ENCODE data around the gene APBA2. TPM values are rescaled to one million over a fixed set of nuclear protein-coding genes. Genes with fewer than 3 reads are reported as not detected.

The APBA2 gene
- total and polyA plus RNA-seq, 10 of the 15 experiments (the other 5 are each of a cell fraction or from before 2014, with no cell fraction given), result 0.06 to 0.26 (median 0.07) TPM; not detected in 7

DNA sequence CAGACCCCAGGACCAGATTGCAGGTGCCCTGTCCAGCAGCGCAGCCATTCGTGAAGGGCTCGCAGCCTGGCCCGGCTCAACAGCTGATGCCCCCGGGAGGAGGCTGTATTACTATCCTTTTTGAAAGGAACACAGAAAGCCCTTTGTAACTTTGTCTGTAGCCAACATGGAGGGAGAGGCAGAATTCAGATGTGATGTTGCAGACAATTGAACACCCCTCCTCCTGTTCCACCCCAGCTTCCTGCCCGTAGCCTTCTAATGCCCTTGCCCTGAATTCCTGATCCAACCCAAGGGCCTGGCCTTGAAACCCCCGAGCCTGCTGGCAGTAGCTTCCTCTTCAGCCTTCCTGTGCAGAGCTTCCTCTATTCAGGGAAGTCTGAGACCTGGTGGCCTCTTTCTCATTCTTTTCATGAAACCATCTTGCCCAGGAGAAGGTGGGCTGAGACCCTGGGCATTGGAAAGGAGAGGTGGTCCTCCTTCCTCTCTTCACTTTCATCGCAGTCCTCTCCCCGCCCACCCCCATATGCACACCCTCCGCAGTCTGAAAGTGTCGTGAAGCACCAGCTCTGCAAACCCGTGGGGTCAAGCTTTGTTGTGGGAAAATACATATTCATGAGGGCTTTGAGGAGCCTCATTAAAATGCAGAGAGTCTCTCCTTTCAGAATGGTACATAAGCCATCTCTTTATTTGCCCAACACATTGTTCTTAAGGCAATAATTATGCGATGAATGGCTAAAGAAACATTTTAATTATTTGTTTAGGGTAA, 109.2 kb downstream of the APBA2 start:
- in situ Hi-C loops (cut with MboI) (no loop called here), intact Hi-C loops (cut with micrococcal nuclease; ENCODE audit: unreplicated experiment) (no loop called here)
- no peak for FAIRE-seq
- Histone ChIP-seq H3K79me2 (ENCODE audit: control insufficient read depth, insufficient read depth, low read length) (no peaks in the 10 kb centered on the region), H4K20me1 (ENCODE audit: control insufficient read depth, insufficient read depth) (no peaks in the 10 kb centered on the region), H2AFZ (ENCODE audit: control insufficient read depth, low read depth, low read length) (no peak overlapping the region), H3K27ac (ENCODE audit: control insufficient read depth, insufficient read depth) (no peak overlapping the region), H3K4me3 (no peak overlapping the region), H3K27me3 (replicated peaks in 1 of 2; ENCODE audit: control insufficient read depth in 2 of 2, insufficient read depth in 2 of 2, low read length in 1 of 2) (no peaks in the 10 kb centered on the region; a peak in 2 of 4 replicates), H3K9ac (ENCODE audit: control insufficient read depth, insufficient read depth, low read length) (no peak overlapping the region), H3K36me3 (ENCODE audit: control insufficient read depth in 2 of 2, insufficient read depth in 2 of 2, low read length in 1 of 2) (no peaks in the 10 kb centered on the region), H3K4me2 (ENCODE audit: control insufficient read depth, insufficient read depth) (no peak overlapping the region), H3K9me3 (replicated peaks; ENCODE audit: control insufficient read depth, insufficient read depth, low read length) (no peaks in the 10 kb centered on the region), H3K4me1 (ENCODE audit: control insufficient read depth, insufficient read depth, low read length) (no peaks in the 10 kb centered on the region)
- TF ChIP-seq RCOR1 (conservative IDR thresholded peaks at IDR 0.05; ENCODE audit: low read depth, low read length) (no peak), IKZF2 (IDR thresholded peaks at IDR 0.05) (no peak), ATF7 (IDR thresholded peaks at IDR 0.05; ENCODE audit: low read depth) (no peak), GATAD2B (conservative IDR thresholded peaks at IDR 0.05; ENCODE audit: low read depth) (no peak), ZNF207 (IDR thresholded peaks at IDR 0.05; ENCODE audit: borderline replicate concordance) (no peak), SIX5 (IDR thresholded peaks at IDR 0.05; ENCODE audit: low read depth, low read length, severe bottlenecking) (no peak), SMC3 (IDR thresholded peaks at IDR 0.05; ENCODE audit: borderline replicate concordance, low read length) (no peak), SREBF2 (IDR thresholded peaks at IDR 0.05; ENCODE audit: low read length) (no peak), HCFC1 (IDR thresholded peaks at IDR 0.05; ENCODE audit: low read length) (no peak), RAD21 (IDR thresholded peaks at IDR 0.05; ENCODE audit: insufficient read depth, low read depth, low read length) (no peak), NRF1 (conservative IDR thresholded peaks at IDR 0.05; ENCODE audit: low read depth, low read length) (no peak), ZBED1 (IDR thresholded peaks at IDR 0.05; ENCODE audit: borderline replicate concordance) (no peak), RFX5 (IDR thresholded peaks at IDR 0.05; ENCODE audit: low read depth, low read length) (no peak), RB1 (IDR thresholded peaks at IDR 0.05; ENCODE audit: borderline replicate concordance) (no peak), NR2C1 (IDR thresholded peaks at IDR 0.05) (no peak)
- TF ChIP-seq, protein P1, sequence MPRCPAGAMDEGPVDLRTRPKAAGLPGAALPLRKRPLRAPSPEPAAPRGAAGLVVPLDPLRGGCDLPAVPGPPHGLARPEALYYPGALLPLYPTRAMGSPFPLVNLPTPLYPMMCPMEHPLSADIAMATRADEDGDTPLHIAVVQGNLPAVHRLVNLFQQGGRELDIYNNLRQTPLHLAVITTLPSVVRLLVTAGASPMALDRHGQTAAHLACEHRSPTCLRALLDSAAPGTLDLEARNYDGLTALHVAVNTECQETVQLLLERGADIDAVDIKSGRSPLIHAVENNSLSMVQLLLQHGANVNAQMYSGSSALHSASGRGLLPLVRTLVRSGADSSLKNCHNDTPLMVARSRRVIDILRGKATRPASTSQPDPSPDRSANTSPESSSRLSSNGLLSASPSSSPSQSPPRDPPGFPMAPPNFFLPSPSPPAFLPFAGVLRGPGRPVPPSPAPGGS (IDR thresholded peaks at IDR 0.05; ENCODE audit: borderline replicate concordance, insufficient read depth, low read depth, low read length, poor library complexity, severe bottlenecking), result no peak
- TF ChIP-seq, protein P2, sequence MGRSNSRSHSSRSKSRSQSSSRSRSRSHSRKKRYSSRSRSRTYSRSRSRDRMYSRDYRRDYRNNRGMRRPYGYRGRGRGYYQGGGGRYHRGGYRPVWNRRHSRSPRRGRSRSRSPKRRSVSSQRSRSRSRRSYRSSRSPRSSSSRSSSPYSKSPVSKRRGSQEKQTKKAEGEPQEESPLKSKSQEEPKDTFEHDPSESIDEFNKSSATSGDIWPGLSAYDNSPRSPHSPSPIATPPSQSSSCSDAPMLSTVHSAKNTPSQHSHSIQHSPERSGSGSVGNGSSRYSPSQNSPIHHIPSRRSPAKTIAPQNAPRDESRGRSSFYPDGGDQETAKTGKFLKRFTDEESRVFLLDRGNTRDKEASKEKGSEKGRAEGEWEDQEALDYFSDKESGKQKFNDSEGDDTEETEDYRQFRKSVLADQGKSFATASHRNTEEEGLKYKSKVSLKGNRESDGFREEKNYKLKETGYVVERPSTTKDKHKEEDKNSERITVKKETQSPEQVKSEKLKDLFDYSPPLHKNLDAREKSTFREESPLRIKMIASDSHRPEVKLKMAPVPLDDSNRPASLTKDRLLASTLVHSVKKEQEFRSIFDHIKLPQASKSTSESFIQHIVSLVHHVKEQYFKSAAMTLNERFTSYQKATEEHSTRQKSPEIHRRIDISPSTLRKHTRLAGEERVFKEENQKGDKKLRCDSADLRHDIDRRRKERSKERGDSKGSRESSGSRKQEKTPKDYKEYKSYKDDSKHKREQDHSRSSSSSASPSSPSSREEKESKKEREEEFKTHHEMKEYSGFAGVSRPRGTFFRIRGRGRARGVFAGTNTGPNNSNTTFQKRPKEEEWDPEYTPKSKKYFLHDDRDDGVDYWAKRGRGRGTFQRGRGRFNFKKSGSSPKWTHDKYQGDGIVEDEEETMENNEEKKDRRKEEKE (IDR thresholded peaks at IDR 0.05), result no peak
- TF ChIP-seq, protein P3, sequence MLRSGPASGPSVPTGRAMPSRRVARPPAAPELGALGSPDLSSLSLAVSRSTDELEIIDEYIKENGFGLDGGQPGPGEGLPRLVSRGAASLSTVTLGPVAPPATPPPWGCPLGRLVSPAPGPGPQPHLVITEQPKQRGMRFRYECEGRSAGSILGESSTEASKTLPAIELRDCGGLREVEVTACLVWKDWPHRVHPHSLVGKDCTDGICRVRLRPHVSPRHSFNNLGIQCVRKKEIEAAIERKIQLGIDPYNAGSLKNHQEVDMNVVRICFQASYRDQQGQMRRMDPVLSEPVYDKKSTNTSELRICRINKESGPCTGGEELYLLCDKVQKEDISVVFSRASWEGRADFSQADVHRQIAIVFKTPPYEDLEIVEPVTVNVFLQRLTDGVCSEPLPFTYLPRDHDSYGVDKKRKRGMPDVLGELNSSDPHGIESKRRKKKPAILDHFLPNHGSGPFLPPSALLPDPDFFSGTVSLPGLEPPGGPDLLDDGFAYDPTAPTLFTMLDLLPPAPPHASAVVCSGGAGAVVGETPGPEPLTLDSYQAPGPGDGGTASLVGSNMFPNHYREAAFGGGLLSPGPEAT (IDR thresholded peaks at IDR 0.05; ENCODE audit: low read depth), result no peak
- no TSS peak for BruUV-seq (replicated peaks)
- 53% methylated on average over 13 of the region's 13 CpGs for WGBS (ENCODE audit: insufficient coverage, insufficient replicate concordance, low lambda C conversion rate, missing lambda C conversion rate)
- no peak for DNase-seq (ENCODE audit: low read depth, low spot score)
- RAD21 ChIA-PET (ENCODE audit: unreplicated experiment), result no interaction called here
- SMC1A ChIA-PET (ENCODE audit: uncharacterized antibody, unreplicated experiment), result no interaction called here
- POLR2A ChIA-PET, result no interaction called here
- CTCF ChIA-PET, result no interaction called here
- ATAC-seq, result no peak
